ENCODE measurements around the gene SKI.

The SKI gene

DNA sequence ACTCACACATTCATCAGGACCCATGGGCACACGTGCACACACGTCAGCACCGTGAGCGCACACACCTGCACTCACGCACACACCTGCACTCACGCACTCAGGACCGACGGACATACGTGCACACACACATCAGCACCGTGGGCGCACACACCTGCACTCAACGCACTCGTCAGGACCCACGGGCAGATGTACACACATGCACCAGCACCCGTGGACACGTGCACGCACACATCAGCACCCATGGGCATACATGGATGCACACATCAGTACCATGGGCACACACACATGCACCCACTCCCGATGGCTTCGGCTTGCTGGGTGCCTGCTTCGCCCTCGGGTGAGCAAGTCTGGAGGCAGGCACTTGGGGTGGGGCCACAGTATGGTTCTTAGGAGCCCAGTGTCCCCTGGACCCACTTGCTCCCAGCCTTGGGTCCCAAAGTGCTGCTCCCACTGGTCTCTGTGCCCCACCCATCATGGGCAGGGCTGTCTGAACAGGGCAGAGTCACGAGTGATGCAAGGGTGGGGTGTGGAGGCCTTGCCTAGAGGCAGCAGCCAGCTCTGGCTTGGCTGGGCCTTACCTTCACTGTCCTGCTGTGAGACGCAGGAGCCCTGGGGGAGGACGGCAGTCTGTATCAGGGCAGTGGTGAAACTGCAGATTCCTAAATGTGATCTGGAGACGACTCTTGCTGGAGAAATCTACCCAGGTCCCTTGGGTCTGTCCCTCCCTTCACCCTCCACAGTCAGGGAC, 49.8 kb downstream of the SKI start:
- no peak for TF ChIP-seq EZH2phosphoT487 (IDR thresholded peaks at IDR 0.05; ENCODE audit: borderline replicate concordance, low read length)
- TF ChIP-seq, protein P1, sequence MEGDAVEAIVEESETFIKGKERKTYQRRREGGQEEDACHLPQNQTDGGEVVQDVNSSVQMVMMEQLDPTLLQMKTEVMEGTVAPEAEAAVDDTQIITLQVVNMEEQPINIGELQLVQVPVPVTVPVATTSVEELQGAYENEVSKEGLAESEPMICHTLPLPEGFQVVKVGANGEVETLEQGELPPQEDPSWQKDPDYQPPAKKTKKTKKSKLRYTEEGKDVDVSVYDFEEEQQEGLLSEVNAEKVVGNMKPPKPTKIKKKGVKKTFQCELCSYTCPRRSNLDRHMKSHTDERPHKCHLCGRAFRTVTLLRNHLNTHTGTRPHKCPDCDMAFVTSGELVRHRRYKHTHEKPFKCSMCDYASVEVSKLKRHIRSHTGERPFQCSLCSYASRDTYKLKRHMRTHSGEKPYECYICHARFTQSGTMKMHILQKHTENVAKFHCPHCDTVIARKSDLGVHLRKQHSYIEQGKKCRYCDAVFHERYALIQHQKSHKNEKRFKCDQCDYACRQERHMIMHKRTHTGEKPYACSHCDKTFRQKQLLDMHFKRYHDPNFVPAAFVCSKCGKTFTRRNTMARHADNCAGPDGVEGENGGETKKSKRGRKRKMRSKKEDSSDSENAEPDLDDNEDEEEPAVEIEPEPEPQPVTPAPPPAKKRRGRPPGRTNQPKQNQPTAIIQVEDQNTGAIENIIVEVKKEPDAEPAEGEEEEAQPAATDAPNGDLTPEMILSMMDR (IDR thresholded peaks at IDR 0.05; ENCODE audit: low read depth, low read length, poor library complexity, severe bottlenecking), result no peak
- H3K27me3 ChIP-seq (ENCODE audit: control insufficient read depth, low read length), result no peaks in the 10 kb centered on the region
- H3K4me3 ChIP-seq (ENCODE audit: low read length), result no peak overlapping the region
- no peaks in the 10 kb centered on the region for H4K20me1 ChIP-seq (ENCODE audit: control insufficient read depth, insufficient read depth, low read depth, low read length)
- H3K9me3 ChIP-seq (ENCODE audit: control insufficient read depth, insufficient read depth, low read length), result no peaks in the 10 kb centered on the region
- H3K27ac ChIP-seq (ENCODE audit: low read depth, low read length), result no peak overlapping the region
- H3K4me2 ChIP-seq (ENCODE audit: low read length), result no peak overlapping the region
- no peaks in the 10 kb centered on the region for H3K79me2 ChIP-seq (ENCODE audit: control insufficient read depth, low read length)
- no peaks in the 10 kb centered on the region for H3K9me2 ChIP-seq (replicated peaks; ENCODE audit: control insufficient read depth, low read length)
- H3F3A ChIP-seq (ENCODE audit: control insufficient read depth, insufficient read depth), result no peaks in the 10 kb centered on the region
- peaks cover 2% of the 10 kb centered on the region; the same call in 1 of the 2 replicates for H3K4me1 ChIP-seq (ENCODE audit: control insufficient read depth, low read length)
- H3K36me3 ChIP-seq (ENCODE audit: control insufficient read depth, low read length), result no peaks in the 10 kb centered on the region

DNA sequence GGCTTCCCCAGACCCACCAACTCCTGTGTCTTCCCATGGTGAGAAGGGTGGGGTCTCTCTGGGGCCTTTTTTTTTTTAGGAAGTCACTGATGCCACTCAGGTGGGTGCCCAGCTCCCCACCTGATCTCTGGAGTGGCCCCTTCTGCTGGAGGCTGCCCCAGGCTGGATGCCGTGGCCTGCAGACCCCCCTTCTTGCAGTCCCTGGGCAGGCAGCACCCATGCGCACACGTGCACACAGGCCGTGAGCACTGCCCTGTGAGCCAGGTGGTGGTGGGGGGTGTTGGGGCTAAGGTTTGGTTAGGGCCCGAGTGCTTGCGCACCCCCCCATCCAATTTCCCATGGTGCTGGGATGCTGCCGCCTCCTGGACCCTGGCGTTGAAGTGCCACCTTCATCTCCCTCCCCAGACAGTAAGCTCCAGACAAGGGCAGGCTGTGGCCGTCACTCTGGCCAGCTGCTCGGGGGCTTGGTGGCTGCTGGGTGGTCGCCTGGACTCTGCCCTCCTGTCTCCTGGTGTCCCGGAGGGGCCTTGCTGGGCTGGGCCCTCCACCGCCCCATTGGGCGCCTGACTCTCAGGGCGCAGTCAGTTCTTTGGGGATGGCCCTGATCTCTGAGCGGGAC, 50.6 kb downstream of the SKI start:
- Histone ChIP-seq H3K79me2 (ENCODE audit: control insufficient read depth, low read length) (no peaks in the 10 kb centered on the region), H4K20me1 (ENCODE audit: control insufficient read depth, insufficient read depth, low read depth, low read length) (no peaks in the 10 kb centered on the region), H3F3A (ENCODE audit: control insufficient read depth, insufficient read depth) (no peaks in the 10 kb centered on the region), H3K4me3 (ENCODE audit: low read length) (no peak overlapping the region), H3K27me3 (ENCODE audit: control insufficient read depth, low read length) (no peaks in the 10 kb centered on the region), H3K9me3 (ENCODE audit: control insufficient read depth, insufficient read depth, low read length) (no peaks in the 10 kb centered on the region), H3K4me1 (ENCODE audit: control insufficient read depth, low read length) (peaks cover 2% of the 10 kb centered on the region; the same call in 1 of the 2 replicates), H3K4me2 (ENCODE audit: low read length) (no peak overlapping the region), H3K27ac (ENCODE audit: low read depth, low read length) (no peak overlapping the region), H3K36me3 (ENCODE audit: control insufficient read depth, low read length) (no peaks in the 10 kb centered on the region), H3K9me2 (replicated peaks; ENCODE audit: control insufficient read depth, low read length) (no peaks in the 10 kb centered on the region)
- TF ChIP-seq, protein P1 (IDR thresholded peaks at IDR 0.05; ENCODE audit: low read depth, low read length, poor library complexity, severe bottlenecking), result no peak
- TF ChIP-seq EZH2phosphoT487 (IDR thresholded peaks at IDR 0.05; ENCODE audit: borderline replicate concordance, low read length), result no peak

DNA sequence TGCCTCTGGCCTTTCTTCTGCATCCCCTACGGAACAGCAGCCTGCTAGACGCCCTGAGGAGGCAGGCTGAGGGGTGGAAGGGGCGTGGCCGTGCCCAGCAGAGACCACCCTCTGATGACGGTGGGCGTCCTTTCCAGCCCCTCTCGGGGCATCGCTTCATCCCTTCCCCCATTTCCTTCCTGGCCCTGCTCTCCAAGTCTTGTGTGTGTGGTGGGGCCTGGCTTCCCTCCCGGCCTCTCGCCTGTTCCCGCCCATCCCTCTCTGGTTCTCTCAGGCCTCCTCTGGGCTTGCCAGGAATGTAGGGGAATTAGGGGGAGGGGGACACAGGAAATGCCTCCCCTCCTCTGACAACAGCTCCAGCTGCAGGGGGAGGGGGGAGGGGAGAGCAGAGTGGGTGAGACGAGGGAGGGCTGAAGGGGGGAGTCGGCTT, 51.1 kb downstream of the SKI start:
- Histone ChIP-seq H3K4me3 (ENCODE audit: low read length) (no peak overlapping the region), H3K36me3 (ENCODE audit: control insufficient read depth, low read length) (no peaks in the 10 kb centered on the region), H3K27ac (ENCODE audit: low read depth, low read length) (no peak overlapping the region), H3K4me1 (ENCODE audit: control insufficient read depth, low read length) (peaks cover 2% of the 10 kb centered on the region; the same call in 1 of the 2 replicates), H3F3A (ENCODE audit: control insufficient read depth, insufficient read depth) (no peaks in the 10 kb centered on the region), H3K9me2 (replicated peaks; ENCODE audit: control insufficient read depth, low read length) (no peaks in the 10 kb centered on the region), H3K27me3 (ENCODE audit: control insufficient read depth, low read length) (no peaks in the 10 kb centered on the region), H3K4me2 (ENCODE audit: low read length) (no peak overlapping the region), H3K9me3 (ENCODE audit: control insufficient read depth, insufficient read depth, low read length) (no peaks in the 10 kb centered on the region), H3K79me2 (ENCODE audit: control insufficient read depth, low read length) (no peaks in the 10 kb centered on the region), H4K20me1 (ENCODE audit: control insufficient read depth, insufficient read depth, low read depth, low read length) (no peaks in the 10 kb centered on the region)
- no peak for TF ChIP-seq EZH2phosphoT487 (IDR thresholded peaks at IDR 0.05; ENCODE audit: borderline replicate concordance, low read length)
- TF ChIP-seq, protein P1 (IDR thresholded peaks at IDR 0.05; ENCODE audit: low read depth, low read length, poor library complexity, severe bottlenecking), result no peak
